C4-2B (cell line): ENCODE data around the gene NDRG4.

ENCODE experiments used
- ZFX ChIP-seq: fragments of 450-650 bp; IDR thresholded peaks from 2 replicates; pipeline ENCODE4 v1.6.1; 2017
- TF ChIP-seq, protein P1 (sequence below): fragments of 450-650 bp; conservative IDR thresholded peaks from 2 replicates; pipeline ENCODE4 v1.5.1; 2017; ENCODE audit warnings: mild to moderate bottlenecking

DNA sequence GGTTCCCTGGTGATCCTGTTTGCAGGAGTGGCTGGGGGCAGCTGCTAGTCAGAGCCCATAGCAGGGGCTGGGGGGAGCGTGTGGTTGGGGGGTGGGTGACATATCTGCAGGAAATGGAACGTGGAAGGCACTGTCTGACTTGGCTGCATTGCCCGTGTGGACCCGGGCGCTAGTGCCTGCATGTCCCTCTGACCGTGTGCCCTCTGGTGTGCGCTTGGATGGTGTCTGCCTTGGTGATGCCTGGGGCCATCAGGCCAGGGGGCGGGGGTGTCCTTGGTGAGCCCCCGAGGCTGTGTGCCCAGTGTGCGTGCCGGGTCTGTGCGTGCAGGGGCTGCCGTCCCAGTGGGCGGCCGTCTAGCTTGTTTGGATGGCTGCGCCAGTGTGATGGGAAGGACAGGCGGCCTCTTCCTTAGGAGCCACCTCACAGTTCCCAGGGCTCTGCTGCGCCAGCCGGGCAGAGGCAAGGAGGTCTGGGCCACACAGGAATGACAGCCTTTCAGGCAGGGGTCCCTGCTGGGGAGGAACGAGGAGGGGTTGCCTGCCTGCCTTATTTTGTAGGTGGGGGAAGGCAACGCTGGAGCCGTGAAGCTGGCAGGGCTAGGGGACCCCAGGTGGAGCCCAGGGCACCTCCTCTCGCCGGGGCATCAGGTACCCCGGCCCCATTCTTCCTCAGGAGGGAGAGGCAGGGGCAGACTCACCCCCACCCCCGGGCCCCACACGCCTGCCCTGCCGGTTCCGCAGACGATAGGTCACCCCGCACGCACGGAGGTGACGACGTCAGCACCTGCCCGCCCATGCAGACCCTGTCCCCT lies 693 bp downstream of the NDRG4 start:
- TF ChIP-seq, protein P1, sequence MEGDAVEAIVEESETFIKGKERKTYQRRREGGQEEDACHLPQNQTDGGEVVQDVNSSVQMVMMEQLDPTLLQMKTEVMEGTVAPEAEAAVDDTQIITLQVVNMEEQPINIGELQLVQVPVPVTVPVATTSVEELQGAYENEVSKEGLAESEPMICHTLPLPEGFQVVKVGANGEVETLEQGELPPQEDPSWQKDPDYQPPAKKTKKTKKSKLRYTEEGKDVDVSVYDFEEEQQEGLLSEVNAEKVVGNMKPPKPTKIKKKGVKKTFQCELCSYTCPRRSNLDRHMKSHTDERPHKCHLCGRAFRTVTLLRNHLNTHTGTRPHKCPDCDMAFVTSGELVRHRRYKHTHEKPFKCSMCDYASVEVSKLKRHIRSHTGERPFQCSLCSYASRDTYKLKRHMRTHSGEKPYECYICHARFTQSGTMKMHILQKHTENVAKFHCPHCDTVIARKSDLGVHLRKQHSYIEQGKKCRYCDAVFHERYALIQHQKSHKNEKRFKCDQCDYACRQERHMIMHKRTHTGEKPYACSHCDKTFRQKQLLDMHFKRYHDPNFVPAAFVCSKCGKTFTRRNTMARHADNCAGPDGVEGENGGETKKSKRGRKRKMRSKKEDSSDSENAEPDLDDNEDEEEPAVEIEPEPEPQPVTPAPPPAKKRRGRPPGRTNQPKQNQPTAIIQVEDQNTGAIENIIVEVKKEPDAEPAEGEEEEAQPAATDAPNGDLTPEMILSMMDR, result no peak
- no peak for TF ChIP-seq ZFX
